Raji (cell line): ENCODE measurements around the gene BNC2.

Source experiments
- POLR2A ChIP-seq: IDR thresholded peaks from 2 replicates; pipeline ENCODE4 v1.6.1; 2011; ENCODE audit warnings: low read depth, low read length, control low read depth; ENCODE audit not compliant: insufficient read depth

Gene BNC2

GRCh38 chr9:16806674-16807073, 63.8 kb downstream of the BNC2 start:
- no peak for TF ChIP-seq POLR2A

GRCh38 chr9:16803648-16804047, 66.8 kb downstream of the BNC2 start:
- no peak for TF ChIP-seq POLR2A

GRCh38 chr9:16801871-16802466, 68.5 kb downstream of the BNC2 start:
- no peak for TF ChIP-seq POLR2A

- TF ChIP-seq POLR2A = no peak
Observed at GRCh38 chr9:16796304-16796825, 74.1 kb downstream of the BNC2 start.

- no peak for TF ChIP-seq POLR2A
Observed at GRCh38 chr9:16794871-16795639, 75.4 kb downstream of the BNC2 start.

GRCh38 chr9:16794103-16794502, 76.4 kb downstream of the BNC2 start:
- no peak for TF ChIP-seq POLR2A

GRCh38 chr9:16787724-16788123, 82.7 kb downstream of the BNC2 start:
- no peak for TF ChIP-seq POLR2A

- TF ChIP-seq POLR2A = no peak
Observed at GRCh38 chr9:16784002-16784401, 86.5 kb downstream of the BNC2 start.

- TF ChIP-seq POLR2A = no peak
Observed at GRCh38 chr9:16782490-16782889, 88.0 kb downstream of the BNC2 start.

- no peak for TF ChIP-seq POLR2A
Observed at GRCh38 chr9:16775330-16775729, 95.1 kb downstream of the BNC2 start.

GRCh38 chr9:16773617-16774016, 96.9 kb downstream of the BNC2 start:
- TF ChIP-seq POLR2A = no peak

- no peak for TF ChIP-seq POLR2A
Observed at GRCh38 chr9:16773116-16773515, 97.4 kb downstream of the BNC2 start.

GRCh38 chr9:16771356-16771755, 99.1 kb downstream of the BNC2 start:
- no peak for TF ChIP-seq POLR2A

GRCh38 chr9:16769291-16769690, 101.2 kb downstream of the BNC2 start:
- no peak for TF ChIP-seq POLR2A

- no peak for TF ChIP-seq POLR2A
Observed at GRCh38 chr9:16768816-16769215, 101.7 kb downstream of the BNC2 start.

GRCh38 chr9:16767366-16767765, 103.1 kb downstream of the BNC2 start:
- TF ChIP-seq POLR2A = no peak
